Neural cell (in vitro differentiated cells): ENCODE data around the gene ADIPOR1. TPM values are rescaled to one million over a fixed set of nuclear protein-coding genes. Genes with fewer than 3 reads are reported as not detected.
A peak's percentile ranks its signal among the peaks of the same experiment; 100 is the strongest.

Experiments
- H2AFZ ChIP-seq: fragments of 200-600, 300-800 bp; sonication (generic), shearing (Covaris generic); 2 replicates; pipeline ENCODE4 v1.6.0; 2014; ENCODE audit warnings: low read depth, mild to moderate bottlenecking, antibody characterized with exemption, low read length, moderate library complexity
- H3F3A ChIP-seq: fragments of 200-600 bp; shearing (Covaris generic); 2 replicates; pipeline ENCODE4 v1.6.1; 2016; ENCODE audit warnings: mild to moderate bottlenecking, moderate library complexity, mixed read lengths, antibody characterized with exemption, low read length; ENCODE audit not compliant: insufficient read depth, poor library complexity, severe bottlenecking
- H3K27ac ChIP-seq: fragments of 200-600, 300-800 bp; sonication (generic), shearing (Covaris generic); 2 replicates; pipeline ENCODE4 v1.5.1; 2014; ENCODE audit warnings: mild to moderate bottlenecking, low read length, moderate library complexity
- H3K27me3 ChIP-seq: fragments of 300-800, 200-600 bp; sonication (generic), shearing (Covaris generic); 2 replicates; pipeline ENCODE4 v1.6.0; 2014; ENCODE audit warnings: mild to moderate bottlenecking, low read depth, low read length, moderate library complexity; ENCODE audit not compliant: insufficient read depth
- H3K36me3 ChIP-seq: fragments of 300-800, 200-600 bp; sonication (generic), shearing (Covaris generic); 2 replicates; pipeline ENCODE4 v1.5.1; 2014; ENCODE audit warnings: mild to moderate bottlenecking, antibody characterized with exemption, low read length, moderate library complexity; ENCODE audit not compliant: insufficient read depth
- H3K4me2 ChIP-seq: fragments of 300-800, 200-600 bp; sonication (generic), shearing (Covaris generic); 2 replicates; pipeline ENCODE4 v1.6.0; 2014; ENCODE audit warnings: mild to moderate bottlenecking, low read length
- H3K4me3 ChIP-seq: fragments of 300-800, 200-600 bp; sonication (generic), shearing (Covaris generic); 2 replicates; pipeline ENCODE4 v1.5.1; 2014; ENCODE audit warnings: mild to moderate bottlenecking, low read length, moderate library complexity
- H3K79me2 ChIP-seq: fragments of 200-600 bp; shearing (Covaris generic); replicated peaks from 2 replicates; pipeline ENCODE4 v1.6.0; 2014; ENCODE audit warnings: mild to moderate bottlenecking, low read length, moderate library complexity; ENCODE audit not compliant: insufficient read depth
- H3K9ac ChIP-seq: fragments of 300-800, 200-600 bp; sonication (generic), shearing (Covaris generic); 2 replicates; pipeline ENCODE4 v1.6.1; 2016; ENCODE audit warnings: mild to moderate bottlenecking, low read length, mixed read lengths
- H3K9me2 ChIP-seq: fragments of 200-600 bp; shearing (Covaris generic); 2 replicates; pipeline ENCODE4 v1.6.1; 2016; ENCODE audit warnings: mild to moderate bottlenecking, low read length, mixed read lengths; ENCODE audit not compliant: insufficient read depth
- H3K9me3 ChIP-seq: fragments of 200-600, 300-800 bp; sonication (generic), shearing (Covaris generic); 2 replicates; pipeline ENCODE4 v1.6.1; 2016; ENCODE audit warnings: mild to moderate bottlenecking, mixed run types, low read length, moderate library complexity, mixed read lengths
- H4K20me1 ChIP-seq: fragments of 200-600 bp; shearing (Covaris generic); 2 replicates; pipeline ENCODE4 v1.6.1; 2016; ENCODE audit warnings: mild to moderate bottlenecking, mixed run types; ENCODE audit not compliant: insufficient read depth
- CTCF ChIP-seq: fragments of 450-650 bp; IDR thresholded peaks from 2 replicates; pipeline ENCODE4 v1.5.1; 2014; ENCODE audit warnings: antibody characterized with exemption, mild to moderate bottlenecking, moderate library complexity; ENCODE audit not compliant: poor library complexity, severe bottlenecking
- EP300 ChIP-seq: fragments of 450-650 bp; conservative IDR thresholded peaks from 2 replicates; pipeline ENCODE4 v1.6.1; 2014; ENCODE audit warnings: antibody characterized with exemption, mild to moderate bottlenecking, moderate library complexity; ENCODE audit not compliant: poor library complexity, severe bottlenecking
- EZH2 ChIP-seq: fragments of 200-600, 300-800 bp; shearing (Covaris generic), sonication (generic); IDR thresholded peaks from 2 replicates; pipeline ENCODE4 v1.6.1; 2014; ENCODE audit warnings: antibody characterized with exemption, low read length, borderline replicate concordance, mild to moderate bottlenecking; ENCODE audit not compliant: insufficient read depth, poor library complexity, severe bottlenecking
- MXI1 ChIP-seq: fragments of 450-650 bp; conservative IDR thresholded peaks from 2 replicates; pipeline ENCODE4 v1.6.1; 2014; ENCODE audit warnings: antibody characterized with exemption, mild to moderate bottlenecking; ENCODE audit not compliant: poor library complexity, severe bottlenecking
- POLR2AphosphoS5 ChIP-seq: IDR thresholded peaks from 2 replicates; pipeline ENCODE4 v1.6.1; 2012
- RAD21 ChIP-seq: fragments of 450-650 bp; conservative IDR thresholded peaks from 2 replicates; pipeline ENCODE4 v1.6.1; 2014; ENCODE audit warnings: antibody characterized with exemption, mild to moderate bottlenecking, moderate library complexity
- REST ChIP-seq: IDR thresholded peaks from 2 replicates; pipeline ENCODE4 v1.6.1; 2012; ENCODE audit warnings: borderline replicate concordance
- SMC3 ChIP-seq: fragments of 450-650 bp; conservative IDR thresholded peaks from 2 replicates; pipeline ENCODE4 v1.6.1; 2014; ENCODE audit warnings: antibody characterized with exemption, mild to moderate bottlenecking, moderate library complexity; ENCODE audit not compliant: poor library complexity
- TAF1 ChIP-seq: IDR thresholded peaks from 2 replicates; pipeline ENCODE4 v1.6.1; 2012; ENCODE audit warnings: low read depth
- polyA plus RNA-seq: library from polyadenylated mRNA; depleted of rRNA; stranded (reverse); fragments of >200 nt; gene quantifications from 2 replicates; pipeline ENCODE4 v1.2.3, GENCODE V29; 2014

The ADIPOR1 gene
- polyA plus RNA-seq, 1 donor from 2014 or later = 72.3 TPM

GRCh38 chr1:202932476-202932875, 25.6 kb downstream of the ADIPOR1 start:
- Histone ChIP-seq H3K36me3 (no peaks in the 10 kb centered on the region), H3K9ac (no peak overlapping the region), H3K27ac (no peak overlapping the region), H3K4me2 (no peak overlapping the region), H3K79me2 (no peaks in the 10 kb centered on the region), H3F3A (no peaks in the 10 kb centered on the region), H3K27me3 (no peaks in the 10 kb centered on the region), H3K4me3 (no peak overlapping the region), H3K9me2 (no peaks in the 10 kb centered on the region), H3K9me3 (no peaks in the 10 kb centered on the region), H4K20me1 (no peaks in the 10 kb centered on the region), H2AFZ (no peak overlapping the region)
- TF ChIP-seq POLR2AphosphoS5 = no peak
- TF ChIP-seq EZH2 = no peak
- TF ChIP-seq CTCF = no peak
- no peak for TF ChIP-seq RAD21
- no peak for TF ChIP-seq MXI1
- TF ChIP-seq EP300 = no peak

GRCh38 chr1:202926581-202927491, 31.3 kb downstream of the ADIPOR1 start, which contains the start of gene KLHL12:
Gene KLHL12 (minus strand): TSS chr1:202927234. CDS start chr1:202925162, 2,072 bp downstream.
- no peaks in the 10 kb centered on the region for H4K20me1 ChIP-seq
- no peaks in the 10 kb centered on the region for H3K27me3 ChIP-seq
- peak within 1 kb of the TSS; percentile 81 for H3K4me3 ChIP-seq
- H3K9me2 ChIP-seq = no peaks in the 10 kb centered on the region
- H2AFZ ChIP-seq = peak within 1 kb of the TSS; percentile 75
- peaks cover 6% of the 10 kb centered on the region for H3K79me2 ChIP-seq
- peak within 1 kb of the TSS; percentile 85 for H3K4me2 ChIP-seq
- H3F3A ChIP-seq = no peaks in the 10 kb centered on the region
- peak within 1 kb of the TSS; percentile 92 for H3K27ac ChIP-seq
- peak within 1 kb of the TSS; percentile 91 for H3K9ac ChIP-seq
- H3K36me3 ChIP-seq = no peaks in the 10 kb centered on the region
- H3K9me3 ChIP-seq = no peaks in the 10 kb centered on the region
- TF ChIP-seq EZH2 = no peak
- TF ChIP-seq POLR2AphosphoS5 = peak; percentile 89
- TF ChIP-seq EP300 = peak; percentile 82
- TF ChIP-seq SMC3 = peak; percentile 70
- peak; percentile 85 for TF ChIP-seq CTCF
- TF ChIP-seq REST = peak; percentile 47
- TF ChIP-seq TAF1 = no peak
- peak; percentile 47 for TF ChIP-seq RAD21
- TF ChIP-seq MXI1 = peak; percentile 88
